COLO668 (cell line): ENCODE results near the gene EEFSEC.

Experiments
- DNase-seq: peaks from one replicate; lab custom pipeline; 2025; ENCODE audit not compliant: unreplicated experiment; lab: John Stamatoyannopoulos, UW

Gene EEFSEC

DNA sequence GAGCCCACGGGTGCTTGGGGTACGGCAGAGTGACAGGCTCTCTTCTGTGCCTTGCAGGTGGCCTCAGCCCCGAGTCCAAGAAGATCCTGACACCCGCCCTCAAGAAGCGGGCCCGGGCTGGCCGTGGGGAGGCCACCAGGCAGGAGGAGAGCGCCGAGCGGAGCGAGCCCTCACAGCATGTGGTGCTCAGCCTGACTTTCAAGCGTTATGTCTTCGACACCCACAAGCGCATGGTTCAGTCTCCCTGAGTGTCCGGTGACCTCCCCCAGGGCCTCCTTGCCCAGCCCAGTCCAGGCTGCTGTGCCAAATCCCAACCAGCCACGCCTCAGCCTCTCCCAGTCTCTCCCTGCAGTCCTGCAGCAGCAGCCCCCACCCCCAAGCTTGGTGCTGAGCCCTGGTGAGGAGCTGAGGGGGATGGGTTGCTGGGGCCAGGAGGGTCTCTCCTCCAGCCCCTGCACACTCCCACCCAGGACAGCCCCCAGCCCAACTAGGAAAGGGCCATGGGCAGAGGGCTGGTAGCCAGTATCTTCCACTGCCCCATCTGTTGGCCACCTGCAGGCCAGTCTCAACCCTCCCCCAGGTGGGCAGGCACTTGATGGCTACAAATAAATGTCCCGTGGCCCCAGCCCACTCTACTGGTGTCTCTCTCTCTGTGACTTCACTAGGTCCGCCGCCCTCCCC is 254.9 kb downstream of the EEFSEC start:
- DNase-seq: no peak

DNA sequence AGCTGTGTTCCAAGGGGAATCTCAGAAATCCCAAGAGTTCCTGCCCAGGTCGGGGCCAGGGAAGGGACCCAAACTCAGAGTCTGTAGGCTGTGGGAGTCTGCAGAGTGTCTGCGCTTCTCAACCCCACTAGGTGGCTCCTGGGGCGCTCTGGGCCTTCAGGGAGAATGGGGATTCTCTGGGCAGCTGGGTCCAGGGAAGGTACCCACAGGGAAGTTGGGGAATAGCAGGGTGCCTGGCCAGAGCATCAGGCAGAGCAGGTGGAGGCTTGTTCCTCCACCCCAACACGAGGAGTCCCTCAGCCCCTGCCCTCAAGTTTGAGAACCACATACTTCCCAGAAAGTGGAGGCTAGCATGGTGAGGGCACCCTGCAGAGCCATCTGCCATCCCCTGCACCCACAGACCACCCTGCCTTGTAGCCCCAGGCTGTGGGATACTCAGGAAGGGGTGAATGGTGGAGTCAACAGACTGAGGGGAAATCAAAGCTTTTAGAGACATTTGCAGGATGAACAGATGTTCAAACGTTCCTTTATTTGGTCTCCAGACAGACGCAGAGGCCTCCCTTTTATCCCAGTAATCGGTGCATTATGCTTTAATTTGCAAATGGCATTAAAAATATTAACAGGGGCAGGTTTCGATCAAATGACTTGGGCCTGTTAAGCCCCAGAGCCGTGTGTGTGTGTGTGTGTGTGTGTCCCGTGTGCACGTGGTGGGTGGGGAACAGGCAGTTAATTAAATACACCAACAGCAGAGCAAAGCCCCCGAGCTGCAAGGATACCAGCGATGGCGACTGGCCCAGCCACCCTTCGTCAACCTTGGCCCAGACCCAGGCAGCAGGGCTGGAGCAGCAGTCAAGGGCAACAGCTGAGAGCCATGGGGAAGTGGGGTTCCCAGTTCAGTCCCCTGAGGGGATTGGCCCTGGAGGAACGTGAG is 255.7 kb downstream of the EEFSEC start:
- no peak for DNase-seq

DNA sequence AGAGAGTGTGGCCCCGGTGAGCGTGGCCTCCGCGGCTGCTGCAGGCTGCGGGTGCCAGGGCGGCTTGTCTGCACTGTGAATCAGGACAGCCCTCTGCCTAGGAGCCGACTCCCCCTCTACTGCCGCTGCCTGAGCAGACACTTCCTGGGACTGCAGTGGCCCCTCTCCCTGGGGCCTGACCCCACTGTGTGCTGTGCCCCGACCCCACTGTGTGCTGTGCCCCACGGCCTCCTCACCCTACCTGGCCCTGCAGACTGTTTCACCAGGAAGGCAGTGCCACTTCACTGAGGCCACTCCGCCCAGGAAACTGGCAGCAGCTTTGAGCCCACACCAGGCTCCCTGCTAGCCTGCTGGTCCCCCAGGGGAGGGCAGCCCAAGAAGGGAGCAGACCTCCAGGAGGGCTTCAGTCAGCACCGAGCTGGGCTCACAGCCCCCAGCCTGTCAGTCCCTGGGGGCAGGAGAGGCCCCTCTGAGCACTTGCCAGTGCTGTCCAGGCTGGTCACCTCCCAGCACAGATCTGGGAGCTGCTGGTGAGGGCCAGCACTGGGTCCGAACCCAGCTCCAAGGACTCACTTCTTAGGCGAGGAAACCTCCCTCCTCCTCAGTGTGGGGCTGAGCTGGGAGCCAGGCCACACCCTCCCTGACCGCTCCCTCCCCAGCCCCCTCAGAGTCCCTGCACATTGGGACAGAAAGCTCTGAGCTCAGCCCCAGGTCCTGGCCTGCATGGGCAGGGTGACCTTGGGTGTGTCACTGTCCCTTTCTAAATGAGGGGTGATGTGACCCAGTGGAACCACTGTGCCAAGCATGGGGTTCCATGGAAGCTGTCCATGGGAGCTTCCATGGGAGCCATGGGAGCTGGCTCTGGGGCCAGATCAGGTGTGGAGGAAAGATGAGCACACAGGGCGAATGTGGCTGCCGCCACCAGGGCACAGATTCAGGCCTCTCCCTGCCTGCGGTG is 256.6 kb downstream of the EEFSEC start:
- no peak for DNase-seq

DNA sequence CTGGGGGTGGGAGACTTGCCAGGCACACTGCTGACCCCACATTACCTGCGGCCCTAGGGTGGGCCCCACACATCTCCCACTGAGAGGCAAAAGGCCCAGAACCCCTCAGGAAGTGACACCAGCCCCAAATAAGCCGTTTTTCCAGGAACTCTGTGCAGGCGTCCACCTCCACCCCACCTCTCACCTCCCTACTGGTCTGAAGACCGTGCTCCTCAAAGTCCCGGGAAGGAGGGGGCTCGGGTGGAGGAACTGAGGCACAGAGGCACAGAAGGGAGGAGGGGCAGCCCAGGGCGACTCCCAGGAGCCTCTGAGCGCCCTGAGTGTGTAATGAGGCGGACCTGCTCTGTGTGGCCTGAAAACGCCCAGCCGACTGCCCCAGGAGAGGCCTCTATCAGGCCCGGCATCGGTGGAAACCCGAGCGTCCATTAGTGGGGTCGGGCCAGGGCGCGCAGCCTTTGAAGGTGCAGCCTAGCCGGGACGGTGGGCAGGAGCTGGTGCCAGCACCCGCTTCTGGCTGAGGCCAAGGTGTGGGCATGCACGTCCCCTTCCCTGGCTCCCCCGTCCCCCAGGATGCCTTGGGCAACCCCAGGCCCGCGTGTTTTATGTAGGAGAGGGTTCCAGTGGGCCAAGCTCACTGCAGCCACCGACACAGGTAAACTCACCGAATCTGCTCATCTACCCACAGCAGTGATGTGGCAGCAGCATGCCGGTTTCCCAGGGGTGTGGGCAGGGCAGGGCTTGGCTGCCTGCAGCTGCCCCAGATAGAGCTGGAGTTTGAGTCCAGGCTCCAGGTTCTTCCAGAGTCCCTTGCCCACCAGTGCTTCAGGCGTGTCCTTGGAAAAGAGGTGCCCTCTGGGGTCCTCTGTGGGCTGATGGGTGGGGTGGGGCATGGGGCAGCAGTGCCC is 257.6 kb downstream of the EEFSEC start:
- no peak for DNase-seq

DNA sequence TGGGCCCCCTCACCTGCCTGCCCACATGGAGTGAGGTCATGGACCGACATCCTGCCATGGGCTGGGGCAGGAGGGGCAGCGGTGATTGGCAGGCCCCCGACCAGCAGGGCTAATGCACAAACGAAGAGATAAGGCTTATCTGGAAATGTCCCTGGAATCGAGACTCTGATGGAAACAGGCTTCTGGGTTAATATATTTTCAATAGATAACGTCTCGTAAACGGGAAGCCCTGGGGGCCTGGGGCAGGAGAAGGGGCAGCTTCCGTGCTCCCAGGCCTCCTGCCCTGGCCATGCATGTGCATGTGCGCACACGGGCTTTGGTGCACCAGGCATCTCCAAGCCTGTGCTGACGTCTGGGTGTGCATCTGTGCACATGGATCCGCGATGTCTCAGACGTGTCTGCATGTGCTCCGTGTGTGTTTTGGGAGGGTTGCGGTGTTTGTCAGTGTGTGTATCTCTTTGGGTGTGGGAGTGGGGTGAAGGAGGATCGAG is 258.3 kb downstream of the EEFSEC start:
- DNase-seq: no peak

DNA sequence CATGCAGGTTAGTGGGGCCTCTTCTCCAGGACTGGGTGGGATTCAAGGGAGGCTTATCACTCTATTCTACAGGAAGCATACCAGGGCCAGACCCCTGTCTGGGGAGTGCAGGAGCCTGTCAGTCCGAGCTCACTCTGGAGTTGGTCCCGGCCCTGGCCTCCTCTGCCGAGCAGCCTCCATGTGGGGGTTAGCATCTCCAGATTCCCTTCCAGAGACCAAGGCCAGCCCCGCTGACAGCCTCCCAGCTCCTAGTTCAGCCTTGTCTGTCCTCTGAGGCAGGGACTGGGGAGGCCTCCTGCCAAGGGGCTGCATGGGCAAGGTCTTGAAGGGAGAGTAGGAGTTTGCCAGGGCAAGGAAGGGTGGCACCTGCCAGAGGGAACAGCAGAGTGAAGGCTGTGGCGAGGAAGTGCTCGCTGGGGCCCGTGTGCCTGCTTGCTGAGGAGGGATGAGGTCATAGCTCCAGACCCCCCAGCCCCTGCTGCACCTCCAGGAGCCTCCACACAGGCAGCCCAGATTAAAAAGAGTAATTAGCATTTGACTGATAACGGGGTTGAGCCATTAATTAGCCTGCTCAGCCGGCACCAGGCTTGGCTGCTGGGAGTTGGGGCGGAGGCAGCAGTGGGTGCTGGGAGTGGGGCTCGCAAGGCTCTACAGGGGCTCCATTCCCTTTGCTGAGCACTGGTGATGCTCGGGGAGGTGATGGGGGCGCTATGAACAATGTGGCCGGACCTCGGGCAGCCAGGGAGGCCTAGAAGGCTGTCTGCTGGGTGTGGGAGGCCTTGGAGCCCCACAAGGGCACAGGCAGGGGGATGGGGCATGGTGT is 259.1 kb downstream of the EEFSEC start:
- no peak for DNase-seq

DNA sequence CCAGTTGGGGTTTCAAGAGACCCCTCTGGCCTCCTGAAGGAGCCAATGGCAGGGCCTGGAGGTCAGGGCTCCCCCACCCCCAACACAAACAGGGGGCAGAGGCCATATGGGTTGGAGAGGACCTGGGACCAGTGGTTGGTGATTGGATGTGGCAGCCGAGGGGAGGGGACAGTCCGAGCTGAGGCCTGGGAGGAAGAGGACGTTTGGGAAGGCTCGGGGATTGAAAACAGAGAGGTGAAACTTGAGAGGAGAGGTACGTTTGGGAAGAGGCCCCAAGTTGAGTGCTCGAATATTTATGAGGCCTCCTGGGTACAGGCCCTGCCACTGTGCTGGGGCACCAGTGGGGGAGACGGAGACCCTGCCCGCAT is 259.7 kb downstream of the EEFSEC start:
- no peak for DNase-seq

DNA sequence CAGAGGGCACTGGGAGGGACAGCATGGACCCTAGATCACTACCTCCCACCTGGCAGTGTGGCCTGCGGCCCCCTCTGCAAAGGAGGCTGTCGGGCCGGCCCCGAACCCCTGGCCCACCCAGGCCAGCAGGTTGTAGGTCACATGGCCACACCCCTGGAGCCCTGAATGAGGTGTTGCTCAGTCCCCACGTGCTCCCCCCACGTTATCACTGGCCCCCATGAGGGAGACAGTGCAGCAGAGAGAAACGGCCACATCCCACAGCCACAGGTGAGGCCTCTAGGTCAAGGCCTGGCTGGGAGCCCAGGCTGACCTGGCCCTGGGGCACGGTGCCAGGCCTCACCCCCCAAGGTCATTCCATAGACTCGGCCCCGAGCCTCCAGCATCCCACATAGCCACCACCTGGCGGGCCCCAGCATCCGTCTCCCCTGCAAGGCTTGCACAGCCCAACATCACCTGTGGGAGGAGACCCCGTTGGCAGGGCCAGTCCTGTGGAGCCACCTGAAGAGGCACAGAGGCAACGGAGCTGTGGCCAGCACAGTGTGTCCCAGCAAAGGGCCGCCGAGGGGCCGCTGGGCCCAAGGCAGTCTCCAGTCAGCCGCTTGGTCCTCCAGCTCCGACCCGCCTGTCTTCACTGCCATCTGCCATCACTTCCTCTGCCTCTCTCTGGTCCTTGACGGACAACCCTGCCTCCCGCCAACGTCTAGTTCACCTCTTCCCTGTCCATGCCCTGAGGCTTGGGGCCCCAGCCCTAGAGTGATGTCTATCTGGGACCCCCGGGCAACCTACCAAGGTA is 260.3 kb downstream of the EEFSEC start:
- DNase-seq: no peak

DNA sequence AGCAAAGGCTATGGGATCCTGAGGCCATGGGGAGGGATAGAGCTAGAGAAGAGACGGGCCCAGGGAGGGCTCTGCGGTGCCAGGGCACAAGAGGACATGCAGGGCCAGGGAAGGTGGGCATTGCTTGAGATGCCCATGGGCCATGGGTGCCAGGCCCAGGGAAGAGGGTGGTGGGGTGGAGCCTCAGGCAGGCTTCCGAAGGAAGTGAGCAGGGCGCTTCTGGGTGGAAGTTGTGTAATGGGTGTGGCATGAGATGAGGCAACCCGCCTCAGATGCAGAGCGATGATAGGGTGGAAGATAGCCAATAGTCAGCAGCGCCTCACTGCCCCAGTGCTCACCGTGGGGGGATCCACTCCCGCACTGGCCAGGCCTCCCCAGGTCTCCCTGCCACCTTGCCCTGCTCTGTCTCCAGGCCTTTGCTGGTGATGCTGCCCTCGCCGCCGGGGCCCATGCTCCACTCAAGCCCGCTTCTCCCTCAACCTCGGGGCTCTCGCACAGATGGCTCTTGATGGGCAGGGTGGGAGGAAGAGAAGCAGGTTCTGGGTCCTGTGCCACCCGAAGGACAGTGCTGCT is 262.0 kb downstream of the EEFSEC start:
- no peak for DNase-seq

DNA sequence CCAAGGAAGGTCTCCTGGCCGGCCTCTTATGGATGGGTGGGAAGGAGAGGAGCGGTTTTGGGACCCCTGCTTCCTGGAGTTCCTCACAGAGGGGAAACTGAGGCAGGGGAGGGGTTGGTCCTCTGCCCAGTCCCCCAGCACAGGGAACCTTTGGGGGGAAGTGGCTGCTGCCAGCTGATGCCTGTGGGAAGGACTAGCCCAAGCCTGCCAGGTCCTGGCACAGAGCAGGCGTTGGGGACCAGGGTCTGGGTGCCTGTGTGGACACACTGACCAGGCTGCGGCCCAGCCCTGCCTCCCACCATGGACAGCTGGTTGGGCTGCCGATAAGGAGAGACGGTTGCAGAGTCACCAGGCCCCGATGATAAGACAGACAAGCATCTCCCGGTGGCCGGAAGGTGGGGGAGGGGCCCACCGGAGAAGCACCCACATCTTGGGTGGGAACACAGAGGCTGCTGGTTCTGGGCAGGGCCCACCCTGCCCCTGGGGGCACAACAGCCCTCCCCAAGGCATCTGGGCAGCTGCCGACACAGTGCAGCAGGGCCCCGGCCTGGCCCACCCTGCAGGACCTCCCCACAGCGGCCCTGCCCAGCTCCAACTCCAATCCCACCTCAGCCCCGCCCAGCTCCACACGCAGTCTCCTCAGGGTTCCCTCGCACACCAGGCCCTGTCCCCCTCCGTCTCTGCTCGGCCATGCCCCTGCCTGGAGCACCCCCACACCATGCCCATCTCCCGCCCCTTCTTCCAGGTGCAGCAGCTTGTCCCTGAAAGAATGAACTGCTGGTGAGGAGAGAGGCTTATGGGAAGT is 262.7 kb downstream of the EEFSEC start:
- no peak for DNase-seq

DNA sequence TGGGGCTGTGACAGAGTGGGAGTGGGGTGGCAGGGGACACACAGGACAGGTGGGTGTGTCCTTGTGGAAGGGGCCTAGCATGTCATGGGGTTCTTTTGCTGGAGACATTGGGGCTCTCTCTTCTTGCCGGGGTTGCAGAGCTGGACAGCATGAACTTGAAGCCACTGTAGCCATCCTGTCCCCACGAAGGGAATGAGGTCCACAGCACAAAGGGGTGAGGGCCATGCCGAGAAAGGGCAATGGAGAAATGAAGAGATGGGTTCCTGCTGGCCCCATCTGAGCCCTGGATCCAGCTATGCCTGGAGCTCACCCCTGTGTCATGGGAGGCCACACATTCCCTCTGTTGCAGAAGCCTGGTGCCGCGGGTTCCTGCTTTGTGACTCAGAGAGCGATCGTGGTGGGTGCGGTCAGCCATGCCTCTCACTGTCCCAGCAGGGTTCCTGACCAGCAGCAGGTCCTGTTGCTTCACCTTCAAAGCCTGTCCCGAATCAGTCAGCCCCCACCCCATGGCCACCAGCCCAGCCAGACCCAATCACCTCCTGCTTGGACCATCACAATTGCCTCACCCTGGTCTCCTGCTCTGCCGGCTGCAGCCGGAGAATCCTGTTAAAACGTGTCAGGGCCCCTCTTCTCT is 263.4 kb downstream of the EEFSEC start:
- no peak for DNase-seq

DNA sequence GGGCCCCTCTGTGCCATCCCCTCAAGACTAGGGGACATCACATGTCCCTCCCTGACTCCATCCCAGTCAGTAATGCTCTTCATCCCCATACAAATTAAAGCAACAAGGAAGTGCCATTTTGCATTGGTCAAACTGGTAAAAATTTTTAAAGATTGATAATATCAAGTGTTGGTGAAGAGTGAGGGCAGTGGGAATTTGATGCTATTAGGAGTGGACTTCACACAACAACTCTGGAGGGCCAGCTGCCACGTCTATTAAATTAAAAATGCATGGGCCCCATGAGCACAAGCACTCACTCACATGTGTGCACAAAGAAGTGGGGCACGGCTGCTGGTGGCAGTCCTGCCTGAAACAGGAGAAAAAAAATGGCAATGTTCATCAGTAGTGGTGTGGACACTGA is 265.6 kb downstream of the EEFSEC start:
- no peak for DNase-seq

DNA sequence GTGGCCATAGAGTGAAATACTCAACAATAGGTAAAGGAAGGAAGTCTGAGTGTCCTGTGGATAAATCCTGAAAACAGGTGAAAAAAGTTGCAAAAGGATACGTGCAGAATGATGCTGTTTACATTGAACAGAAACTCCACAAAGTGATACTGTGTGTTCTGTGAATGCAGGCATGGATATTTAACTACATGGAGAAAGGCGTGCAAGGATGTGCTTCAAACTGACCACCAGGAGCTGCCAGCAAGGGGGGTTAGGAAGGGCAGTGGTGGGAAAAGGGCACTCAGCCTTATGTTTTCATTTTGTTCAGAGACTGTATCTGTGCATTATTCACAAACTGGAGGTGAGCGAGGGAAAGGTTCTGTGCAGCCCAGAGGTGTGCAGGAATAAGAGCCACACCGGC is 266.0 kb downstream of the EEFSEC start:
- DNase-seq: no peak

DNA sequence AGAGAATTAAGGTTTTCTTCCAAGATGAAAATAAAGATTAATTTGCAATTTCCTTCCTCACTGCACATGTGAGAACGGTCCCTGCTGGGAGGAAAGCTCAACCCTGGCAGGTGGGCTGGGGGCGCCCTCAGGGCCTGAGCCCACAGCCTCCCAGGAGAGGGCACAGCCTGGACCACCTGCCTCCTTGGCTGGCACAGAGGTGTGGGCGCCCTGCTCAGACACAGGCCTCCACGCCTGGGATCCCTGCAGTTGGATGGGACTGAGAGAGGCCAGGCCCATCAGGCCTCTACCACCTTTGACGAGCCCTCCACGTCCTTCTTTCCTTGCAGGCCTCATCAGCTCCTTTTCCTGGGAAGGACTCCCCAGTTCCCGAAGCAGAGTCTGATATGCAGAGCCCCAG is 267.0 kb downstream of the EEFSEC start:
- no peak for DNase-seq

DNA sequence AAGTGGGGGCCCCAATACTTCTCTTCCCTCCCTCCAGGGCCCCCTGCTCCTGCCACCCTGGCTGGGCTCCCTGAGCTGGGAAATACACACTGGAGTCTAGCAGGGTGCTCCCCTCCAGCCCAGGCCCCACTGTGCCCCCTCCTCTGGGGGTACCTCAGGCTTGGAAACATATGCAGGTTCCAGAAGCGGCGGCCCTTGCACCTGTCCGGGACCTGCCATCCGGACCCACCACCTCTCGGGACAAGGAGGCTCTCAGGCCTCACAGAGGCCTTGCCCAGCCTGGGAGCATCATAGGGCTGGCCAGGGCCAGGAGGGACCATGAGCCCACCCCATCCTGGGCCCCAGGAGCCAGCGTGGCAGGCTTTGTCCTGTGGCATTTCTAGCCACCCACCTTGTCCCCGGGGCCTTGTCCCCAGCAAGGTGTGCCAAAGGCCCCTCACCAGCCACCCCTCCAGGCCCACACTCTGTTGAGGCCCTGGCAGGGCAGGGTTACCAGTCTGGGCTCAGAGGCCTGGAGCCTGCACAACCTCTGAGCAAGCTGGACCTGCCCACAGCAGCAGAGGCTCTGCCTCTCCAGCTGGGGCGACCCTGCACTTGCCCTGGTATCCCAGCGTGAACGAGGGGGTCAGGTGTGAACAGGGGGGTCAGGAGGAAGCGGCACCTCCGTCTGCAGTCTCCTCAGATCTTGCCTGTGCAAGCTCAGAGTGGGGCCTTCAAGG is 267.6 kb downstream of the EEFSEC start:
- DNase-seq: no peak

DNA sequence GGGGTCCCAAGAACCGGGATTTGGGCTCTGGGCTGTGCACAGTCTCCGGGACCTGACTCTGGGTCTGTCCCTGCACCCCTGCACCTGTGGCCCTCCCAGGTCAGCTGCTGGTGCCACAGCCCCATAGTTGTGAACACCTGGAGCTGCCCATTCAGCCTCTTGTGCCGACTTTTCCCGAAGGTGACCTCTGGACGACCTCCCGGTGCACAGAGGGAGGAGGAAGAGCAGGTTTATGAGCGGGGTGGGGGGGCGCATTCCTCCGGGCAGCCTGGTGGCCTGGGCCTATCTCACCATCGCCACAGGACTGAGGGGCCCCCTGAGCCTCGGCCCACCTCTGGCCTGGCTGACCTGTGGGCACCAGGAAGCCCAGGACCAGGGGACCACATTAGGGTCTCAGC is 268.2 kb downstream of the EEFSEC start:
- no peak for DNase-seq
